Endothelial cell (in vitro differentiated cells): Measurements from ENCODE around the gene PLAC8L1. TPM values are rescaled to one million over a fixed set of nuclear protein-coding genes. Genes with fewer than 3 reads are reported as not detected.

ENCODE experiments used
- DNase-seq: peaks from one replicate; pipeline ENCODE4 v3.0.0; 2021; ENCODE audit warnings: low spot score
- H3K27ac Mint-ChIP-seq: one replicate; pipeline ENCODE4 v1.8.0; 2021; ENCODE audit warnings: mixed read lengths, inconsistent platforms; ENCODE audit not compliant: unreplicated experiment
- H3K27me3 Mint-ChIP-seq: one replicate; pipeline ENCODE4 v1.8.0; 2021; ENCODE audit warnings: mild to moderate bottlenecking, moderate library complexity, mixed read lengths, inconsistent platforms; ENCODE audit not compliant: unreplicated experiment
- H3K36me3 Mint-ChIP-seq: one replicate; pipeline ENCODE4 v1.8.0; 2021; ENCODE audit warnings: mild to moderate bottlenecking, low read depth, mixed read lengths, inconsistent platforms; ENCODE audit not compliant: unreplicated experiment
- H3K4me1 Mint-ChIP-seq: one replicate; pipeline ENCODE4 v1.8.0; 2021; ENCODE audit warnings: mild to moderate bottlenecking, mixed read lengths, inconsistent platforms; ENCODE audit not compliant: unreplicated experiment
- H3K4me3 Mint-ChIP-seq: one replicate; pipeline ENCODE4 v1.8.0; 2021; ENCODE audit warnings: mild to moderate bottlenecking, mixed read lengths, inconsistent platforms; ENCODE audit not compliant: unreplicated experiment
- H3K9me3 Mint-ChIP-seq: one replicate; pipeline ENCODE4 v1.8.0; 2021; ENCODE audit warnings: mixed read lengths, inconsistent platforms; ENCODE audit not compliant: unreplicated experiment
- CTCF ChIP-seq: fragments of 200-600 bp; sonication (generic); IDR thresholded peaks from one replicate; pipeline ENCODE4 v1.5.0; 2021; ENCODE audit warnings: antibody characterized with exemption; ENCODE audit not compliant: unreplicated experiment
- total RNA-seq: library from RNA; stranded (reverse); fragmentation: NEBNext Ultra II Directional; extraction: Animal tissue kit (Norgen Biotek cat#: 25700); gene quantifications from one replicate; pipeline ENCODE4 v1.2.1, GENCODE V29; 2021; ENCODE audit not compliant: unreplicated experiment

Gene PLAC8L1
- total RNA-seq, 1 donor from 2014 or later = 0.80 TPM

DNA sequence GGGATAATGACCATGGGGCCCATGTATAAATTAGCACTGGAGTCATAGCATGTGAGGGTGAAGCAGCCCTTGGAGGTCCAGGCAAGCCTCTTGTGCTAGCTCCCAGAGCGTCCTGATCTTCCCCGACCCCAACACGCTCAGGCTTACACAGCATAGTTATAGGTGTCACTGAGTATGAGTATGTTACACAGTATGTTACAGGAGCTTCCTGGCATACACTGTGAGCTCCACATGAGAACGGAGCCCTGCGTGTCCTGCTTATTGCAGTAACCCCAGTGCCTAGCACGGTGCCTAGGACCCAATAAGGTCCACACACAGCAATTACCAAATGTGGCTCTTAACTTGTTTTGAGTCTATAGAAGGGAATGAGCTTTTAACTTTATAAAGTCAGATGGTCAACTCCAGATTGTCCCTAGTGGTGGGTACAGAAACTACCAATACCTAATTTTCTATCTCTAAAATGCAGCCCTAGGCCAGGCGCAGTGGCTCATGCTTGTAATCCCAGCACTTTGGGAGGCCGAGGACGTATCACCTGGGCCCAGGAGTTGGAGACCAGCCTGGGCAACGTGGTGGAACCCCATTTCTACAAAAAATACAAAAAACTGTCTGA, 64.1 kb downstream of the PLAC8L1 start:
- H3K36me3 Mint-ChIP-seq = no peaks in the 10 kb centered on the region
- TF ChIP-seq CTCF = peak; percentile 83
- peaks cover 3% of the 10 kb centered on the region for H3K4me1 Mint-ChIP-seq
- H3K27ac Mint-ChIP-seq = no peak overlapping the region
- H3K27me3 Mint-ChIP-seq = no peaks in the 10 kb centered on the region
- no peaks in the 10 kb centered on the region for H3K9me3 Mint-ChIP-seq
- H3K4me3 Mint-ChIP-seq = no peak overlapping the region
- DNase-seq = no peak

DNA sequence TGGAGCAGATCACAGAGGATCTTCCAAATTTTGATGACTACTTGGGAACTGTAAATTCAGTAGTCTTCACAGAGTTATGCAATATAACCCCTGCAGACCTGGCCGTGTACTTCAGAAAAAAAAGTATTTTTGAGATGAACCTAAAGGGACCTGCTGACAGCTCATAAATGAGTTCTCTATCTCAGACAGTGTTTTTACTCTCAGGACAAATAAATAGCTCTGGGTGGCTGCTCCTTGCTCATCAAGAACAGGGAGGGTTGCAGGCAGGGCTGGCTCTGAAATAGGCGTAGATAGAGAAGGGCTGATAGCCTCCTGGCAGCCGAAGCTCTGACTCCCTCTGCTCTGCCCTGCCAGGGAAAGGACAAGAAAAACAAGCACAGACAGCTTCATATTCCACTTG, 64.8 kb downstream of the PLAC8L1 start:
- TF ChIP-seq CTCF = no peak
- no peaks in the 10 kb centered on the region for H3K27me3 Mint-ChIP-seq
- no peak for DNase-seq
- H3K36me3 Mint-ChIP-seq = no peaks in the 10 kb centered on the region
- H3K27ac Mint-ChIP-seq = no peak overlapping the region
- H3K4me3 Mint-ChIP-seq = no peak overlapping the region
- H3K9me3 Mint-ChIP-seq = no peaks in the 10 kb centered on the region
- peaks cover 3% of the 10 kb centered on the region for H3K4me1 Mint-ChIP-seq

- TF ChIP-seq CTCF = no peak
- H3K4me1 Mint-ChIP-seq = peaks cover 3% of the 10 kb centered on the region
- H3K36me3 Mint-ChIP-seq = no peaks in the 10 kb centered on the region
- DNase-seq = no peak
- no peaks in the 10 kb centered on the region for H3K9me3 Mint-ChIP-seq
- H3K27me3 Mint-ChIP-seq = no peaks in the 10 kb centered on the region
- no peak overlapping the region for H3K4me3 Mint-ChIP-seq
- no peak overlapping the region for H3K27ac Mint-ChIP-seq
Measured at GRCh38 chr5:146039420-146039819, 66.0 kb downstream of the PLAC8L1 start.

DNA sequence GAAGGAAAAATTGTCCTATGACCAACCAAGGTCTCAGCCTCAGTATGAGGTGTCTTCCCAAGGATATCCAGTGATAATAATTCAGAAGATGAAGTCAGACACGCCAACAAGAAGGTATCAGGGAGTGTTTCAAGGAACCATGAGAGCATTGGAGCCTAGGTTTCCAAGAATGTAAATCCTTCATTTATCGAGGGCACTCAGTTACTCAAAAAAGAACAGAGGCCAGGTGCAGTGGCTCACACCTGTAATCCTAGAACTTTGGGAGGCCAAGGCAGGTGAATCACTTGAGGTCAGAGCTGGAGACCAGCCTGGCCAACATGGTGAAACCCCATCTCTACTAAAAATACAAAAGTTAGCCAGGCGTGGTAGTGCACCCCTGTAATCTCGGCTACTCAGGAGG, 70.8 kb downstream of the PLAC8L1 start:
- Mint-ChIP-seq H3K4me1 (no peaks in the 10 kb centered on the region), H3K27me3 (peaks cover 1% of the 10 kb centered on the region), H3K9me3 (no peaks in the 10 kb centered on the region), H3K36me3 (no peaks in the 10 kb centered on the region), H3K4me3 (no peak overlapping the region), H3K27ac (no peak overlapping the region)
- TF ChIP-seq CTCF = no peak
- DNase-seq = no peak

Other genes starting within 250 kb of the PLAC8L1 start
- not detected for gene GRXCR2, start 232.6 kb downstream of the PLAC8L1 start, total RNA-seq
- gene SH3RF2, start 169.0 kb downstream of the PLAC8L1 start, total RNA-seq = 0.23 TPM
- gene LARS1, start 77.1 kb upstream of the PLAC8L1 start, total RNA-seq = 85.5 TPM
- gene RBM27, start 98.0 kb upstream of the PLAC8L1 start, total RNA-seq = 15.2 TPM
- 0.15 TPM for gene POU4F3, start 233.3 kb upstream of the PLAC8L1 start, total RNA-seq